Measurements from ENCODE around the gene THBS1. TPM values are rescaled to one million over a fixed set of nuclear protein-coding genes. Genes with fewer than 3 reads are reported as not detected.

Gene THBS1
- polyA plus RNA-seq, 1 experiment, result 6,610 TPM

DNA sequence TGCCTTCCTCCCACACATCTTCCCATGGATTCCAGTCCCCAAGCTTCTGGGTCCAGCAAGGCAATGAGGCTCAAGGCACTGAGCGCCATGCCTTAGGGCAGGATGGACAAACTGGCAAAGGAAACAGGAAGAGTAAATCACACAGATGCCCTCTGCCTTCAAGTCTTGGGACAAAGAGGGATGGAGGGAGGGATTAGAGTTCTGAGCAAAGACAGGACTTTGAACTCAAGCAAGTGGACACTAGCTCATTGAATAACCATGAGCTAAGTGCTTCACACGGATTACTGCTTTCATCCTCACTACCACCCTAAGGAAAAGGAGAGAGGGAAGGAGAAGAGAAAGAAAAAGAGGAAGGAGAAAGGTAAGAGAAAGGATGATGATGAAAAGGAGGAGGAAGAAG lies 7.6 kb upstream of the THBS1 start:
- H3K27me3 ChIP-seq (ENCODE audit: control insufficient read depth, insufficient read depth, low read length), result no peaks in the 10 kb centered on the region
- no peak overlapping the region for H3K4me3 ChIP-seq (ENCODE audit: low read depth, low read length)
- POLR2A ChIA-PET, result interaction anchor here (0.8 kb wide), 1 partner anchor 209 kb away, joined by 3 read pairs; no protein-coding TSS in a partner anchor
- CTCF ChIA-PET, result interaction anchor here (0.6 kb wide), 1 partner anchor 258 kb away, joined by 3 read pairs; no protein-coding TSS in a partner anchor
- DNase-seq (ENCODE audit: low read depth), result no peak
- TF ChIP-seq, protein P1, sequence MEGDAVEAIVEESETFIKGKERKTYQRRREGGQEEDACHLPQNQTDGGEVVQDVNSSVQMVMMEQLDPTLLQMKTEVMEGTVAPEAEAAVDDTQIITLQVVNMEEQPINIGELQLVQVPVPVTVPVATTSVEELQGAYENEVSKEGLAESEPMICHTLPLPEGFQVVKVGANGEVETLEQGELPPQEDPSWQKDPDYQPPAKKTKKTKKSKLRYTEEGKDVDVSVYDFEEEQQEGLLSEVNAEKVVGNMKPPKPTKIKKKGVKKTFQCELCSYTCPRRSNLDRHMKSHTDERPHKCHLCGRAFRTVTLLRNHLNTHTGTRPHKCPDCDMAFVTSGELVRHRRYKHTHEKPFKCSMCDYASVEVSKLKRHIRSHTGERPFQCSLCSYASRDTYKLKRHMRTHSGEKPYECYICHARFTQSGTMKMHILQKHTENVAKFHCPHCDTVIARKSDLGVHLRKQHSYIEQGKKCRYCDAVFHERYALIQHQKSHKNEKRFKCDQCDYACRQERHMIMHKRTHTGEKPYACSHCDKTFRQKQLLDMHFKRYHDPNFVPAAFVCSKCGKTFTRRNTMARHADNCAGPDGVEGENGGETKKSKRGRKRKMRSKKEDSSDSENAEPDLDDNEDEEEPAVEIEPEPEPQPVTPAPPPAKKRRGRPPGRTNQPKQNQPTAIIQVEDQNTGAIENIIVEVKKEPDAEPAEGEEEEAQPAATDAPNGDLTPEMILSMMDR (IDR thresholded peaks at IDR 0.05; ENCODE audit: insufficient read depth, low read depth, low read length), result no peak
- H3K36me3 ChIP-seq (ENCODE audit: control insufficient read depth, insufficient read depth, low read length), result no peaks in the 10 kb centered on the region

DNA sequence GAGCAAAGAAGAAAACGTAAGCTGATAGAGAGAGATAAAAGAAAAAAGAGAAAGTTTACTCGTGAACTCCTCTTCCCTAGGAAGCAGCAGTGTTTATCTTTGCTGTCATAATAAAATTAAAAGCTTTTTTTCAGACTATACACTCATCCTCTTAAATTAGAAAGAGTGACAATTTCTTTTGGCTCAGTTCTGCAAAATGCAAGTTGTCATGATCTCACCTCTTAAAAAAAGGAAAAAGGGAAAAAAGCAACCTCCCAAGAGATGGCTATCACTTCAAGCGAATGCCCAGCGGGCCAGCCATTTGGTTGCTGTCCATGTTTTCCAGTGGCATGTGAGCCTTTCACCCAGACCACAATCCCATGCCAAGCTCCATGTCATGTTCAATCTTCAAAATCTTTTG lies 7.0 kb upstream of the THBS1 start:
- Histone ChIP-seq H3K27me3 (ENCODE audit: control insufficient read depth, insufficient read depth, low read length) (no peaks in the 10 kb centered on the region), H3K4me3 (ENCODE audit: low read depth, low read length) (no peak overlapping the region), H3K36me3 (ENCODE audit: control insufficient read depth, insufficient read depth, low read length) (no peaks in the 10 kb centered on the region)
- DNase-seq (ENCODE audit: low read depth), result peak; percentile 51
- TF ChIP-seq, protein P1 (IDR thresholded peaks at IDR 0.05; ENCODE audit: insufficient read depth, low read depth, low read length), result no peak
- CTCF ChIA-PET, result interaction anchor here (1.0 kb wide), 1 partner anchor 14 kb away, joined by 3 read pairs; no protein-coding TSS in a partner anchor
- POLR2A ChIA-PET, result interaction anchor here (0.6 to 0.7 kb wide), 2 partner anchors 101 to 139 kb away, joined by 4 to 5 read pairs; no protein-coding TSS in a partner anchor

DNA sequence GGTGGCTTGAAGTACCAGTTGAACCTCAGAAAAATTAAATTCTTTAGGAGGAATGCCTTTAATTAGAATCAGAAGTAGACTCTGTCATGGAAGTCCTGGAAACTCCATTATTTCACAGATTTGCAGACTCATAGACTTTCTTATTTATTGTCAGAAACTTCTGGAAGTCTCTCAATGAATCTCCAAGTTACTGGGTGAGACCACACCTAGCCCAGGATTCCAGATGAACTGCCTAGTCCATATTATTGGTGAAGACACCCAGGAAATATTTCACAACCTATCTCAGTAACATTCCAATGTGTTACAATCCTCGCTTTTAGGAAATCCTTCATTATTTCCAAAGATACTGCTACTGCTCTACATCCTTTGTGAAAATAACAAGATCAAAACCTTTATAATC lies 6.5 kb upstream of the THBS1 start:
- ChIA-PET POLR2A (no interaction called here), CTCF (interaction anchor here (1.0 kb wide), 1 partner anchor 15 kb away, joined by 3 read pairs; no protein-coding TSS in a partner anchor)
- peak; percentile 19 for DNase-seq (ENCODE audit: low read depth)

DNA sequence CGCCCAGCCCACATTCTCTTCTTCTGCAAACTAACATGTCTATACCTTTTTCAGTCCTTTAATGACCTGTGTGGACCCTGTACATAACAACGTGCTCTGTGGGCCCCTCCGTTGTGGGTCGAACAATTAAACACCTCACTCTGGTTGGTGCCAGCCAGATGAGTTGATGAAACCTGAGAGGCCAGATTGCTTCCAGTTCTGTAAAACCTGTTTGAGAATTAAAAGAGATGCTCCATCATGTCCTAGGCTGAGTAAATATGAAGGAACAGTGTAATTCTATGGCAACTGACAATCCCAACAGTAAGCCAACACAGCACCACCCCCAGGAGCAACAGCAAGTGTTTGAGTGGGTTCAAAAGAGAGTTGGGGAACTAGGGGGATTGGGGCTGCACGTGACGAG lies 5.7 kb upstream of the THBS1 start:
- CTCF ChIA-PET, result no interaction called here
- TF ChIP-seq, protein P1 (IDR thresholded peaks at IDR 0.05; ENCODE audit: insufficient read depth, low read depth, low read length), result no peak
- no peaks in the 10 kb centered on the region for H3K27me3 ChIP-seq (ENCODE audit: control insufficient read depth, insufficient read depth, low read length)
- no peak overlapping the region for H3K4me3 ChIP-seq (ENCODE audit: low read depth, low read length)
- no peak for DNase-seq (ENCODE audit: low read depth)
- POLR2A ChIA-PET, result no interaction called here
- H3K36me3 ChIP-seq (ENCODE audit: control insufficient read depth, insufficient read depth, low read length), result no peaks in the 10 kb centered on the region

More for the DNA sequence above, 6.5 kb upstream of the THBS1 start:
- Histone ChIP-seq H3K4me3 (ENCODE audit: low read depth, low read length) (no peak overlapping the region), H3K27me3 (ENCODE audit: control insufficient read depth, insufficient read depth, low read length) (no peaks in the 10 kb centered on the region), H3K36me3 (ENCODE audit: control insufficient read depth, insufficient read depth, low read length) (no peaks in the 10 kb centered on the region)
- TF ChIP-seq, protein P1 (IDR thresholded peaks at IDR 0.05; ENCODE audit: insufficient read depth, low read depth, low read length), result no peak

DNA sequence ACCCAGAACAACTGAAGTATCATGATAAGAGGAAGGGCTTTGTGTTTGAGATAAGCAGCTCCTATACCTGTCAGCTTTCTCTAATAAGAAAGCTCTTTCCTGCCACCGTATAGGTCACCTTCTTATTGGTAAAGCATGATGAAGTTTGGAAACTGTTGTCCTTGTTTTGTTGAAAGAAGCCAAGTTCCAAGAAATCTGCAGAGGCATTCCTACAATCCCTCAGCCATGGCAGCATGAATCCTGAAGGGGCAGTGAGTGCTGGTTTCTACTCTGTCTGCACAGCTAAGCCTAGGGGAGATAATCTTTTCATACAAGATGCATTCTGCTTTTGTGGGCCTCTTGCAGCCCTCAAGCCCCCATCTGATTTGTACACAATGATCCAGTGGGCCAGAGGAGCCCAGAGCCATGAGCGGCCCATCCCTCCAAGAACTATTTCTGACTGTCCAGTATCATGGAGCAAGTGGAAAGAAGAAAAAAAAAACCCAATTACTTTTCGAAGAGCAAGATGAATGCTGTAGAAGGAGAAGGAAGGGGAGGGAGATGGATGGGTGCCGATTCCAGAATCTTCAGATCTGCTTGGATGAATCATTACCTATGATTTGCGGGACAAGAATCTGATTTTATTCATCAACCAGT lies 1.9 kb upstream of the THBS1 start:
- Histone ChIP-seq H3K27me3 (ENCODE audit: control insufficient read depth, insufficient read depth, low read length) (no peaks in the 10 kb centered on the region), H3K4me3 (ENCODE audit: low read depth, low read length) (no peak overlapping the region), H3K36me3 (ENCODE audit: control insufficient read depth, insufficient read depth, low read length) (peaks cover 26% of the 10 kb centered on the region)
- DNase-seq (ENCODE audit: low read depth), result no peak
- CTCF ChIA-PET, result interaction anchor here (0.8 to 4.1 kb wide), 17 partner anchors 66 to 762 kb away, joined by 3 to 25 read pairs (median 4); no protein-coding TSS in a partner anchor
- TF ChIP-seq, protein P1 (IDR thresholded peaks at IDR 0.05; ENCODE audit: insufficient read depth, low read depth, low read length), result peak; percentile 30
- POLR2A ChIA-PET, result interaction anchor here (0.7 to 4.4 kb wide), 12 partner anchors 20 to 336 kb away, joined by 3 to 88 read pairs (median 9); no protein-coding TSS in a partner anchor
